HG03342 (cell line): Measurements from ENCODE around the gene RHEX.

Experiments used
- ATAC-seq: cut with Tn5 transposase; IDR thresholded peaks from one replicate; pipeline ENCODE4 v1.9.1; 2021; ENCODE audit warnings: mild to moderate bottlenecking, moderate library complexity; ENCODE audit not compliant: unreplicated experiment

Gene RHEX

GRCh38 chr1:206083750-206084149 lies 30.8 kb downstream of the RHEX start:
- ATAC-seq, result no peak

- ATAC-seq, result no peak
These were observed 34.1 kb downstream of the RHEX start for GRCh38 chr1:206087091-206087490.

GRCh38 chr1:206089341-206089740 lies 36.4 kb downstream of the RHEX start:
- ATAC-seq, result no peak

GRCh38 chr1:206094024-206094423 lies 41.1 kb downstream of the RHEX start:
- ATAC-seq, result no peak

GRCh38 chr1:206097381-206097780 lies 44.4 kb downstream of the RHEX start:
- no peak for ATAC-seq

- ATAC-seq, result no peak
These were observed 45.4 kb downstream of the RHEX start for GRCh38 chr1:206098242-206098919.

- no peak for ATAC-seq
These were observed 47.3 kb downstream of the RHEX start for GRCh38 chr1:206100226-206100815.

GRCh38 chr1:206101351-206102045 lies 48.5 kb downstream of the RHEX start:
- ATAC-seq, result no peak

GRCh38 chr1:206102292-206102936 lies 49.4 kb downstream of the RHEX start:
- no peak for ATAC-seq

GRCh38 chr1:206103979-206104378 lies 51.0 kb downstream of the RHEX start:
- no peak for ATAC-seq

- no peak for ATAC-seq
These were observed 52.6 kb downstream of the RHEX start for GRCh38 chr1:206105464-206105995.

- no peak for ATAC-seq
These were observed 53.6 kb downstream of the RHEX start for GRCh38 chr1:206106328-206107167.

GRCh38 chr1:206107168-206107544 lies 54.2 kb downstream of the RHEX start:
- ATAC-seq, result no peak

GRCh38 chr1:206108635-206109034 lies 55.7 kb downstream of the RHEX start:
- no peak for ATAC-seq

GRCh38 chr1:206109718-206110117 lies 56.7 kb downstream of the RHEX start:
- ATAC-seq, result no peak

GRCh38 chr1:206110161-206110560 lies 57.2 kb downstream of the RHEX start:
- ATAC-seq, result no peak

GRCh38 chr1:206110820-206111219 lies 57.8 kb downstream of the RHEX start:
- ATAC-seq, result no peak

- no peak for ATAC-seq
These were observed 58.4 kb downstream of the RHEX start for GRCh38 chr1:206111271-206111927.

- ATAC-seq, result no peak
These were observed 59.8 kb downstream of the RHEX start for GRCh38 chr1:206112600-206113301.
